Glutamatergic neuron (in vitro differentiated cells): ENCODE results near the gene EHBP1L1. TPM values are rescaled to one million over a fixed set of nuclear protein-coding genes. Genes with fewer than 3 reads are reported as not detected.

Source experiments
- DNase-seq: peaks from one replicate; pipeline ENCODE4 v3.0.0; 2022
- H3K27ac Mint-ChIP-seq: one replicate; pipeline ENCODE4 v1.8.0; 2020; ENCODE audit warnings: mild to moderate bottlenecking, mixed read lengths, inconsistent platforms; ENCODE audit not compliant: unreplicated experiment
- H3K27me3 Mint-ChIP-seq: one replicate; pipeline ENCODE4 v1.8.0; 2020; ENCODE audit warnings: mild to moderate bottlenecking, moderate library complexity, mixed read lengths, inconsistent platforms; ENCODE audit not compliant: unreplicated experiment
- H3K36me3 Mint-ChIP-seq: one replicate; pipeline ENCODE4 v1.8.0; 2020; ENCODE audit warnings: mild to moderate bottlenecking, mixed read lengths, inconsistent platforms; ENCODE audit not compliant: unreplicated experiment
- H3K4me1 Mint-ChIP-seq: one replicate; pipeline ENCODE4 v1.8.0; 2020; ENCODE audit warnings: mild to moderate bottlenecking, low read depth, mixed read lengths, inconsistent platforms; ENCODE audit not compliant: unreplicated experiment
- H3K4me3 Mint-ChIP-seq: one replicate; pipeline ENCODE4 v1.8.0; 2020; ENCODE audit warnings: mild to moderate bottlenecking, mixed read lengths, inconsistent platforms; ENCODE audit not compliant: unreplicated experiment
- H3K9me3 Mint-ChIP-seq: one replicate; pipeline ENCODE4 v1.8.0; 2020; ENCODE audit warnings: mild to moderate bottlenecking, moderate library complexity, mixed read lengths, inconsistent platforms; ENCODE audit not compliant: unreplicated experiment
- CTCF ChIP-seq: fragments of 200-600 bp; sonication (generic); IDR thresholded peaks from one replicate; pipeline ENCODE4 v1.5.0; 2021; ENCODE audit not compliant: partially characterized antibody, unreplicated experiment
- total RNA-seq: library from RNA; stranded (reverse); fragmentation: NEBNext Ultra II Directional; extraction: Animal tissue kit (Norgen Biotek cat#: 25700); gene quantifications from one replicate; pipeline ENCODE4 v1.2.1, GENCODE V29; 2021; ENCODE audit not compliant: unreplicated experiment

EHBP1L1 gene
- total RNA-seq, 1 donor from 2014 or later = 14.2 TPM

GRCh38 chr11:65611758-65612603 lies 36.1 kb downstream of the EHBP1L1 start:
- H3K4me3 Mint-ChIP-seq = peak overlapping the region; percentile 89
- no peaks in the 10 kb centered on the region for H3K36me3 Mint-ChIP-seq
- DNase-seq = no peak
- no peak for TF ChIP-seq CTCF
- H3K27me3 Mint-ChIP-seq = peaks cover 19% of the 10 kb centered on the region
- peaks cover 18% of the 10 kb centered on the region for H3K4me1 Mint-ChIP-seq
- H3K27ac Mint-ChIP-seq = peak overlapping the region; percentile 1
- peaks cover 21% of the 10 kb centered on the region for H3K9me3 Mint-ChIP-seq

- peaks cover 21% of the 10 kb centered on the region for H3K9me3 Mint-ChIP-seq
- peaks cover 19% of the 10 kb centered on the region for H3K27me3 Mint-ChIP-seq
- TF ChIP-seq CTCF = no peak
- H3K4me3 Mint-ChIP-seq = peak overlapping the region; percentile 89
- H3K27ac Mint-ChIP-seq = no peak overlapping the region
- H3K4me1 Mint-ChIP-seq = peaks cover 18% of the 10 kb centered on the region
- no peaks in the 10 kb centered on the region for H3K36me3 Mint-ChIP-seq
- no peak for DNase-seq
Measured at GRCh38 chr11:65612691-65613090, 36.8 kb downstream of the EHBP1L1 start.

GRCh38 chr11:65613091-65613928 lies 37.5 kb downstream of the EHBP1L1 start:
- Mint-ChIP-seq H3K4me1 (peaks cover 18% of the 10 kb centered on the region), H3K4me3 (peak overlapping the region; percentile 46), H3K27me3 (peaks cover 19% of the 10 kb centered on the region), H3K9me3 (peaks cover 21% of the 10 kb centered on the region), H3K36me3 (no peaks in the 10 kb centered on the region), H3K27ac (no peak overlapping the region)
- TF ChIP-seq CTCF = no peak
- no peak for DNase-seq

- no peaks in the 10 kb centered on the region for H3K36me3 Mint-ChIP-seq
- peaks cover 17% of the 10 kb centered on the region for H3K9me3 Mint-ChIP-seq
- peak within 1 kb of the TSS; percentile 96 for H3K4me3 Mint-ChIP-seq
- TF ChIP-seq CTCF = no peak
- peak; percentile 99 for DNase-seq
- peaks cover 18% of the 10 kb centered on the region for H3K27me3 Mint-ChIP-seq
- peak within 1 kb of the TSS; percentile 77 for H3K27ac Mint-ChIP-seq
- H3K4me1 Mint-ChIP-seq = peaks cover 13% of the 10 kb centered on the region
Measured at GRCh38 chr11:65615229-65615949, 39.5 kb downstream of the EHBP1L1 start, which contains the start of gene PCNX3. Gene PCNX3 (plus strand): TSS chr11:65615776. CDS start chr11:65616312, 536 bp downstream.
